GM23338 (cell line): Measurements from ENCODE around the gene CD9. TPM values are rescaled to one million over a fixed set of nuclear protein-coding genes. Genes with fewer than 3 reads are reported as not detected.

Experiments
- ATAC-seq: fragments of 200-7000 bp; cut with Tn5 transposase; 3 replicates; pipeline ENCODE4 v1.9.1; 2020
- DNase-seq: peaks from one replicate; pipeline ENCODE4 v3.0.0-alpha.2; 2015; ENCODE audit warnings: low spot score
- H2AFZ ChIP-seq: fragments of 200-600 bp; sonication (generic); 2 replicates; pipeline ENCODE4 v1.8.0; 2016; ENCODE audit warnings: antibody characterized with exemption, mild to moderate bottlenecking, moderate library complexity
- H3F3A ChIP-seq: fragments of 200-600 bp; sonication (generic); replicated peaks from 2 replicates; pipeline ENCODE4 v1.8.0; 2017; ENCODE audit warnings: antibody characterized with exemption, mixed run types, low read depth
- H3K27ac ChIP-seq: fragments of 200-600 bp; sonication (generic); 2 replicates; pipeline ENCODE4 v1.6.1; 2016; ENCODE audit warnings: low read depth
- H3K27me3 ChIP-seq: fragments of 200-600 bp; sonication (generic); 2 replicates; pipeline ENCODE4 v1.8.0; 2016; ENCODE audit warnings: mild to moderate bottlenecking, mixed run types, moderate library complexity; ENCODE audit not compliant: insufficient read depth
- H3K36me3 ChIP-seq: fragments of 200-600 bp; sonication (generic); 2 replicates; pipeline ENCODE4 v1.8.0; 2016; ENCODE audit warnings: mild to moderate bottlenecking; ENCODE audit not compliant: insufficient read depth
- H3K4me1 ChIP-seq: fragments of 200-600 bp; sonication (generic); 2 replicates; pipeline ENCODE4 v1.8.0; 2016; ENCODE audit warnings: mild to moderate bottlenecking, moderate library complexity; ENCODE audit not compliant: insufficient read depth
- H3K4me2 ChIP-seq: fragments of 200-600 bp; sonication (generic); 2 replicates; pipeline ENCODE4 v1.7.1; 2017; ENCODE audit warnings: mixed run types
- H3K4me3 ChIP-seq: fragments of 200-600 bp; sonication (generic); 2 replicates; pipeline ENCODE4 v1.6.1; 2016; ENCODE audit warnings: mixed run types
- H3K79me2 ChIP-seq: fragments of 200-600 bp; sonication (generic); replicated peaks from 2 replicates; pipeline ENCODE4 v1.8.0; 2017; ENCODE audit warnings: mild to moderate bottlenecking; ENCODE audit not compliant: insufficient read depth
- H3K9me2 ChIP-seq: fragments of 200-600 bp; sonication (generic); 2 replicates; pipeline ENCODE4 v1.8.0; 2017; ENCODE audit not compliant: insufficient read depth
- H4K20me1 ChIP-seq: fragments of 200-600 bp; sonication (generic); replicated peaks from 2 replicates; pipeline ENCODE4 v1.8.0; 2017; ENCODE audit warnings: mild to moderate bottlenecking; ENCODE audit not compliant: insufficient read depth
- H3K27ac Mint-ChIP-seq: 2 replicates; pipeline ENCODE4 v1.8.0; 2020; ENCODE audit warnings: inconsistent platforms, mild to moderate bottlenecking, moderate library complexity, mixed read lengths
- H3K27me3 Mint-ChIP-seq: 3 replicates; pipeline ENCODE4 v1.8.0; 2022; ENCODE audit warnings: low read depth, mild to moderate bottlenecking, moderate library complexity, mixed read lengths, inconsistent platforms; ENCODE audit not compliant: insufficient read depth, poor library complexity
- H3K36me3 Mint-ChIP-seq: 3 replicates; pipeline ENCODE4 v1.8.0; 2021; ENCODE audit warnings: low read depth, mild to moderate bottlenecking, inconsistent platforms, moderate library complexity, mixed read lengths
- H3K4me1 Mint-ChIP-seq: 3 replicates; pipeline ENCODE4 v1.8.0; 2020; ENCODE audit warnings: mild to moderate bottlenecking, inconsistent platforms, mixed read lengths
- H3K4me3 Mint-ChIP-seq: 3 replicates; pipeline ENCODE4 v1.8.0; 2021; ENCODE audit warnings: moderate library complexity, mild to moderate bottlenecking, inconsistent platforms, mixed read lengths
- H3K9me3 Mint-ChIP-seq: 3 replicates; pipeline ENCODE4 v1.8.0; 2020; ENCODE audit warnings: moderate library complexity, mild to moderate bottlenecking, inconsistent platforms, mixed read lengths
- CTCF ChIP-seq, 2 experiments: fragments of 200-600 bp in 1 of 2; sonication (generic) in 1 of 2; conservative IDR thresholded peaks; 2 replicates each; pipeline versions ENCODE4 v1.5.1 to v1.6.1; 2016 to 2017; ENCODE audit warnings: antibody characterized with exemption in 2 of 2, low read depth in 2 of 2, mild to moderate bottlenecking in 2 of 2, moderate library complexity in 1 of 2
- JUNB ChIP-seq: IDR thresholded peaks from one replicate; pipeline ENCODE4 v1.6.1; 2016; ENCODE audit warnings: antibody characterized with exemption; ENCODE audit not compliant: unreplicated experiment
- NANOG ChIP-seq: IDR thresholded peaks from 2 replicates; pipeline ENCODE4 v1.6.1; 2016; ENCODE audit warnings: antibody characterized with exemption, borderline replicate concordance
- ZNF114 ChIP-seq: fragments of 250-450 bp; sonication (Bioruptor Pico); IDR thresholded peaks from 2 replicates; pipeline ENCODE4 v1.5.0; 2020; ENCODE audit warnings: mild to moderate bottlenecking, moderate library complexity
- polyA plus RNA-seq: library from polyadenylated mRNA; unstranded; fragments of >200 nt; fragmentation: Nextera tagmentation; extraction: Ambion mirVana; gene quantifications from 2 replicates; pipeline ENCODE4 v1.2.1, GENCODE V29; 2016
- total RNA-seq: library from RNA; depleted of rRNA; stranded (reverse); fragments of >200 nt; shearing (Covaris generic); gene quantifications from 2 replicates; pipeline ENCODE4 v1.2.3, GENCODE V29; 2014

The CD9 gene
- total and polyA plus RNA-seq, 2 experiments from 2014 or later: 222 to 251 TPM

- Histone ChIP-seq H3K4me3 (no peak overlapping the region), H3K36me3 (no peaks in the 10 kb centered on the region), H2AFZ (peak overlapping the region; percentile 48), H3K9me2 (no peaks in the 10 kb centered on the region), H3K27ac (no peak overlapping the region), H3K79me2 (no peaks in the 10 kb centered on the region), H3K4me1 (peaks cover 49% of the 10 kb centered on the region), H4K20me1 (no peaks in the 10 kb centered on the region), H3F3A (0 out of 2 replicates have a peak, but pooled peaks cover 7% of the 10 kb centered on the region), H3K4me2 (peak overlapping the region; percentile 48; the same call in 1 of the 2 replicates), H3K27me3 (no peaks in the 10 kb centered on the region)
- H3K27me3 Mint-ChIP-seq: peaks cover 20% of the 10 kb centered on the region
- peaks cover 54% of the 10 kb centered on the region for H3K4me1 Mint-ChIP-seq
- H3K9me3 Mint-ChIP-seq: no peaks in the 10 kb centered on the region; the same call in 2 of the 3 replicates
- DNase-seq: peak; percentile 48
- ATAC-seq: peak; percentile 5; the same call in 2 of the 3 replicates
- H3K4me3 Mint-ChIP-seq: no peak overlapping the region
- H3K36me3 Mint-ChIP-seq: no peaks in the 10 kb centered on the region
- peak overlapping the region; percentile 77; the same call in 1 of the 2 replicates for H3K27ac Mint-ChIP-seq
- peak; percentile 12 to 25; a peak in 1 of 4 replicates for TF ChIP-seq CTCF (conservative IDR thresholded peaks at IDR 0.05; ENCODE audit: low read depth in 2 of 2)
- TF ChIP-seq JUNB: no peak
These were observed 73.5 kb downstream of the CD9 start for GRCh38 chr12:6273541-6274230.

- H3K4me3 Mint-ChIP-seq: no peak overlapping the region
- DNase-seq: no peak
- no peak for TF ChIP-seq NANOG
- TF ChIP-seq ZNF114 (CRISPR knock-in tag): no peak
- no peak for TF ChIP-seq JUNB
These were observed 74.3 kb downstream of the CD9 start for GRCh38 chr12:6274231-6275221.

More at GRCh38 chr12:6274231-6275221, 74.3 kb downstream of the CD9 start:
- Histone ChIP-seq H3K27ac (no peak overlapping the region), H3K4me3 (no peak overlapping the region), H3K36me3 (no peaks in the 10 kb centered on the region), H2AFZ (no peak overlapping the region), H3K27me3 (no peaks in the 10 kb centered on the region), H3K9me2 (no peaks in the 10 kb centered on the region), H3F3A (0 out of 2 replicates have a peak, but pooled peaks cover 7% of the 10 kb centered on the region), H3K4me2 (no peak overlapping the region), H3K79me2 (no peaks in the 10 kb centered on the region), H3K4me1 (peaks cover 47% of the 10 kb centered on the region), H4K20me1 (no peaks in the 10 kb centered on the region)
- Mint-ChIP-seq H3K27me3 (peaks cover 26% of the 10 kb centered on the region), H3K9me3 (no peaks in the 10 kb centered on the region; the same call in 2 of the 3 replicates), H3K27ac (no peak overlapping the region), H3K4me1 (peaks cover 53% of the 10 kb centered on the region), H3K36me3 (no peaks in the 10 kb centered on the region)
- no peak for ATAC-seq
